ENCODE results near the gene CELSR2. TPM values are rescaled to one million over a fixed set of nuclear protein-coding genes. Genes with fewer than 3 reads are reported as not detected.

The CELSR2 gene
- total and polyA plus RNA-seq, 2 of the 8 experiments (the other 6 are each of a cell fraction or from before 2014, with no cell fraction given) = 12.0 to 27.7 TPM

- TF ChIP-seq ATF3 (IDR thresholded peaks at IDR 0.05; ENCODE audit: insufficient read depth, low read depth, low read length) (no peak), RFX5 (IDR thresholded peaks at IDR 0.05; ENCODE audit: borderline replicate concordance, low read depth, low read length) (no peak), TCF12 (IDR thresholded peaks at IDR 0.05; ENCODE audit: low read depth, low read length) (no peak), MAFK (IDR thresholded peaks at IDR 0.05; ENCODE audit: low read depth, low read length) (no peak)
Observed at GRCh38 chr1:109258481-109259466, 9.4 kb downstream of the CELSR2 start (continued).

Data from H1 (cell line).